GM21576 (cell line): ENCODE measurements around the gene PRUNE2.
"Not testable (repeated sequence)": the region's sequence is repeated elsewhere in the genome, so short reads cannot be mapped to it uniquely, and the experiment has no call there.

Experiments
- ATAC-seq: cut with Tn5 transposase; IDR thresholded peaks from one replicate; pipeline ENCODE4 v1.9.1; 2021; ENCODE audit warnings: mild to moderate bottlenecking, moderate library complexity; ENCODE audit not compliant: unreplicated experiment

PRUNE2 gene

GRCh38 chr9:76676857-76677256 is 229.1 kb downstream of the PRUNE2 start:
- no peak for ATAC-seq

GRCh38 chr9:76667521-76667957 is 238.4 kb downstream of the PRUNE2 start:
- ATAC-seq = no peak

- not testable (repeated sequence) for ATAC-seq
Measured at GRCh38 chr9:76665966-76666365, 239.9 kb downstream of the PRUNE2 start.

- no peak for ATAC-seq
Measured at GRCh38 chr9:76665458-76665857, 240.5 kb downstream of the PRUNE2 start.

- ATAC-seq = no peak
Measured at GRCh38 chr9:76664120-76664519, 241.8 kb downstream of the PRUNE2 start.

GRCh38 chr9:76662476-76663281 is 243.2 kb downstream of the PRUNE2 start:
- no peak for ATAC-seq

- ATAC-seq = peak; percentile 94
Measured at GRCh38 chr9:76658510-76659231, 247.2 kb downstream of the PRUNE2 start.

- ATAC-seq = no peak
Measured at GRCh38 chr9:76657265-76657664, 248.6 kb downstream of the PRUNE2 start.

GRCh38 chr9:76655971-76656370 is 249.9 kb downstream of the PRUNE2 start:
- ATAC-seq = no peak

- ATAC-seq = no peak
Measured at GRCh38 chr9:76655121-76655541, 250.8 kb downstream of the PRUNE2 start.

GRCh38 chr9:76654575-76654974 is 251.3 kb downstream of the PRUNE2 start:
- no peak for ATAC-seq

- ATAC-seq = no peak
Measured at GRCh38 chr9:76654051-76654461, 251.9 kb downstream of the PRUNE2 start.

- ATAC-seq = no peak
Measured at GRCh38 chr9:76652894-76653293, 253.0 kb downstream of the PRUNE2 start.

GRCh38 chr9:76651119-76651705 is 254.7 kb downstream of the PRUNE2 start:
- ATAC-seq = no peak

- no peak for ATAC-seq
Measured at GRCh38 chr9:76650692-76651091, 255.2 kb downstream of the PRUNE2 start.

GRCh38 chr9:76649894-76650293 is 256.0 kb downstream of the PRUNE2 start:
- no peak for ATAC-seq

GRCh38 chr9:76646249-76646648 is 259.7 kb downstream of the PRUNE2 start:
- no peak for ATAC-seq

- ATAC-seq = no peak
Measured at GRCh38 chr9:76644647-76645250, 261.2 kb downstream of the PRUNE2 start.

- ATAC-seq = no peak
Measured at GRCh38 chr9:76644171-76644570, 261.7 kb downstream of the PRUNE2 start.

- peak; percentile 97 for ATAC-seq
Measured at GRCh38 chr9:76643399-76644117, 262.4 kb downstream of the PRUNE2 start.
